ENCODE measurements around the gene POLR1B.
"Not testable (repeated sequence)": the region's sequence is repeated elsewhere in the genome, so short reads cannot be mapped to it uniquely, and the experiment has no call there.

The POLR1B gene, protein sequence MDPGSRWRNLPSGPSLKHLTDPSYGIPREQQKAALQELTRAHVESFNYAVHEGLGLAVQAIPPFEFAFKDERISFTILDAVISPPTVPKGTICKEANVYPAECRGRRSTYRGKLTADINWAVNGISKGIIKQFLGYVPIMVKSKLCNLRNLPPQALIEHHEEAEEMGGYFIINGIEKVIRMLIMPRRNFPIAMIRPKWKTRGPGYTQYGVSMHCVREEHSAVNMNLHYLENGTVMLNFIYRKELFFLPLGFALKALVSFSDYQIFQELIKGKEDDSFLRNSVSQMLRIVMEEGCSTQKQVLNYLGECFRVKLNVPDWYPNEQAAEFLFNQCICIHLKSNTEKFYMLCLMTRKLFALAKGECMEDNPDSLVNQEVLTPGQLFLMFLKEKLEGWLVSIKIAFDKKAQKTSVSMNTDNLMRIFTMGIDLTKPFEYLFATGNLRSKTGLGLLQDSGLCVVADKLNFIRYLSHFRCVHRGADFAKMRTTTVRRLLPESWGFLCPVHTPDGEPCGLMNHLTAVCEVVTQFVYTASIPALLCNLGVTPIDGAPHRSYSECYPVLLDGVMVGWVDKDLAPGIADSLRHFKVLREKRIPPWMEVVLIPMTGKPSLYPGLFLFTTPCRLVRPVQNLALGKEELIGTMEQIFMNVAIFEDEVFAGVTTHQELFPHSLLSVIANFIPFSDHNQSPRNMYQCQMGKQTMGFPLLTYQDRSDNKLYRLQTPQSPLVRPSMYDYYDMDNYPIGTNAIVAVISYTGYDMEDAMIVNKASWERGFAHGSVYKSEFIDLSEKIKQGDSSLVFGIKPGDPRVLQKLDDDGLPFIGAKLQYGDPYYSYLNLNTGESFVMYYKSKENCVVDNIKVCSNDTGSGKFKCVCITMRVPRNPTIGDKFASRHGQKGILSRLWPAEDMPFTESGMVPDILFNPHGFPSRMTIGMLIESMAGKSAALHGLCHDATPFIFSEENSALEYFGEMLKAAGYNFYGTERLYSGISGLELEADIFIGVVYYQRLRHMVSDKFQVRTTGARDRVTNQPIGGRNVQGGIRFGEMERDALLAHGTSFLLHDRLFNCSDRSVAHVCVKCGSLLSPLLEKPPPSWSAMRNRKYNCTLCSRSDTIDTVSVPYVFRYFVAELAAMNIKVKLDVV

DNA sequence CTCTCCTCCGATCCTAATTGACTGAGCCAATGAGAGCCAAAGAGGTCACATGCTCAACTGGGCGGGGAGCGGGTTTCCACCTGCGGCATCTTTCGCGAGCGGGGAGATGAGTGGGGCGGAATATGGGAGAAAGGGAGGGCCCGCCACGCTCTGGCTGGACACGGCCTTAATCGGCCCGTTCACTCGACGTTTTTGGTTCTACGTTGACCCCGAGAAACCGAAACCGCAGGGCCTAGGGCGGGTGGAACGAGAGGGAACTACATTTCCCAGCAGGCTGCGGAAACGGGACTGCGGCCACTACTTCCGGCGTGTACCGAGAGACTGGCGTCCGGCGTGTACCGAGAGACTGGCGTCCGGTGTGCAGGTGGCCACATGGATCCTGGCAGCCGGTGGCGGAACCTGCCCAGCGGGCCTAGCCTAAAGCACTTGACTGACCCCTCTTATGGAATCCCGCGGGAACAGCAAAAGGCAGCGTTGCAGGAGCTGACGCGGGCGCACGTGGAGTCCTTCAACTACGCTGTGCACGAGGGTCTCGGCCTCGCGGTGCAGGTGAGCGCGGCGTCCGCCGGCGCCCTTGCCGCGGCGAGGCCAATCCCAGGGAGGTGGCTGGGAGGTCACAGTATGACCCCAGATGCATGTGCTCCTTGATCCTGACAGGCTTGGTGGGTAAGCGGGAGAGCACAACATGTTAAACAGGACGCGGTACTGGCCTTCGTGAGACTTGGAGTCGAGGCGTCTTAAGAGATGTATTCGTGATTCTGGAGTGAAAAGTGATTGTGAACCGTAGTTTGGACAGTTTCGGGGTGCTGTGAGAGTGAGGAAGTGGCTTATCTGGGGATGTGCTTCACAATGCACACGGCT, at the start of gene POLR1B:
Gene POLR1B, plus strand, starts transcription at position 343 of the 861 bp plus-strand sequence. Its CDS starts 30 bp downstream, at position 373.
- Histone ChIP-seq H3K27ac (peak within 1 kb of the TSS; percentile 88), H3K9me3 (ENCODE audit: severe bottlenecking) (no peaks in the 10 kb centered on the region), H3K36me3 (peaks cover 17% of the 10 kb centered on the region), H3K27me3 (ENCODE audit: insufficient read depth, low read depth, severe bottlenecking) (no peaks in the 10 kb centered on the region), H3K4me3 (ENCODE audit: low read depth, low read length) (peak within 1 kb of the TSS; percentile 94)
- TF ChIP-seq, protein P1, sequence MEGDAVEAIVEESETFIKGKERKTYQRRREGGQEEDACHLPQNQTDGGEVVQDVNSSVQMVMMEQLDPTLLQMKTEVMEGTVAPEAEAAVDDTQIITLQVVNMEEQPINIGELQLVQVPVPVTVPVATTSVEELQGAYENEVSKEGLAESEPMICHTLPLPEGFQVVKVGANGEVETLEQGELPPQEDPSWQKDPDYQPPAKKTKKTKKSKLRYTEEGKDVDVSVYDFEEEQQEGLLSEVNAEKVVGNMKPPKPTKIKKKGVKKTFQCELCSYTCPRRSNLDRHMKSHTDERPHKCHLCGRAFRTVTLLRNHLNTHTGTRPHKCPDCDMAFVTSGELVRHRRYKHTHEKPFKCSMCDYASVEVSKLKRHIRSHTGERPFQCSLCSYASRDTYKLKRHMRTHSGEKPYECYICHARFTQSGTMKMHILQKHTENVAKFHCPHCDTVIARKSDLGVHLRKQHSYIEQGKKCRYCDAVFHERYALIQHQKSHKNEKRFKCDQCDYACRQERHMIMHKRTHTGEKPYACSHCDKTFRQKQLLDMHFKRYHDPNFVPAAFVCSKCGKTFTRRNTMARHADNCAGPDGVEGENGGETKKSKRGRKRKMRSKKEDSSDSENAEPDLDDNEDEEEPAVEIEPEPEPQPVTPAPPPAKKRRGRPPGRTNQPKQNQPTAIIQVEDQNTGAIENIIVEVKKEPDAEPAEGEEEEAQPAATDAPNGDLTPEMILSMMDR (IDR thresholded peaks at IDR 0.05; ENCODE audit: low read depth, low read length), result no peak
- peak; percentile 85 for DNase-seq

DNA sequence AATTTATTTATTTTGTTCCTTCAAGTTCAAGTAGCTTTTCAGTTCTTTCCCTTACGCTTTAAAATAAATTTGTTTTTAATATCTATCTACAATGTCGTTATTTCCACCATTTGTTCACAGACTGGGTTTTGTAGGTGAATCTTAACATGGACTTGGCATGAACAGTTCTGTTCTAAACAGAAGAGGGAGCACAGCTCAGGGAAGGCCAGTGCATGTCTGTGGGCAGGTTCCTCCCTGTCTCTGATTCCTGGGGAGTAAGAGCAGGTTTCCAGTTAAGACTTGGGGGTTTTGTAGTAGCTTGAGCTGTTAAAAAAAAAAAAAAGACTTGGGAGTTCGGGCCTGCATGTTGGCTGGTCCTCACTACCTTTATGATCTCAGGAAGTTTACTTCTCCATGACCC, 49.2 kb upstream of the POLR1B start:
- Histone ChIP-seq H3K27me3 (ENCODE audit: insufficient read depth, low read depth, severe bottlenecking) (no peaks in the 10 kb centered on the region), H3K27ac (no peak overlapping the region), H3K9me3 (ENCODE audit: severe bottlenecking) (no peaks in the 10 kb centered on the region), H3K4me3 (ENCODE audit: low read depth, low read length) (no peak overlapping the region), H3K36me3 (peaks cover 13% of the 10 kb centered on the region)
- TF ChIP-seq, protein P1 (IDR thresholded peaks at IDR 0.05; ENCODE audit: low read depth, low read length), result peak; percentile 9; the same call in 1 of the 2 replicates
- peak; percentile 33 for DNase-seq

DNA sequence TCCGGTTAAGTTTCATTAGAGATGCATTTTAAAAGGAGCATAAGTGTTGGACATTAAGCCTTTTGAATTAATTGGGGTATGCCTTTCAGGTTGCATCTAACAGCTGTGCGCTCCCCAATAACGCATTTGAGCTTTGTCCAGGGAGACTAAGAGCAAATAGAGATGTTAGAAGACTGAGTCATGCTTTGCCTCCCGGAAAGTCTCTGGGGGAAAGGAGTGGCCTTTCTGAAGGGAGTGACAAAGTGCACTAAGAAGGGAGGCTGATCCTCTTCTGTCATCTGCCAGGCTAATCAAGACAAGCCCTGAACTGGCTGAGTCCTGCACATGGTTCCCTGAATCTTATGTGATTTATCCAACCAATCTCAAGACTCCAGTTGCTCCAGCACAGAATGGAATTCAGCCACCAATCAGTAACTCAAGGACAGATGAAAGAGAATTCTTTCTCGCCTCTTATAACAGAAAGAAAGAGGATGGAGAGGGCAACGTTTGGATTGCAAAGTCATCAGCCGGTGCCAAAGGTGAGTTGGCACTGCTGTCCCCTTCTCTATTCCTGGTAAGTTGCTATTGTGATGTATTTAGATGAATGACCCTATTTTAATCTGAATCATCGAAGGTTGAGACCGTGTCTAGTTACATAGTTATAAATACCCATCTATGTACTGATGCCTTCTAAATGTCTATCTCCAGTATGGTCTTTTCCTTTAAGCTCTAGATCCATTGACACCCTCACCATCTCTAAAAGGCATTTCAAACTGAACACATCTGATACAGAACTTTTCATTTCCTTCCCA, 48.2 kb upstream of the POLR1B start:
- DNase-seq, result peak; percentile 70
- TF ChIP-seq, protein P1 (IDR thresholded peaks at IDR 0.05; ENCODE audit: low read depth, low read length), result no peak
- H3K36me3 ChIP-seq, result peaks cover 13% of the 10 kb centered on the region
- H3K27ac ChIP-seq, result peak overlapping the region; percentile 41
- H3K27me3 ChIP-seq (ENCODE audit: insufficient read depth, low read depth, severe bottlenecking), result no peaks in the 10 kb centered on the region
- H3K4me3 ChIP-seq (ENCODE audit: low read depth, low read length), result no peak overlapping the region
- H3K9me3 ChIP-seq (ENCODE audit: severe bottlenecking), result no peaks in the 10 kb centered on the region

DNA sequence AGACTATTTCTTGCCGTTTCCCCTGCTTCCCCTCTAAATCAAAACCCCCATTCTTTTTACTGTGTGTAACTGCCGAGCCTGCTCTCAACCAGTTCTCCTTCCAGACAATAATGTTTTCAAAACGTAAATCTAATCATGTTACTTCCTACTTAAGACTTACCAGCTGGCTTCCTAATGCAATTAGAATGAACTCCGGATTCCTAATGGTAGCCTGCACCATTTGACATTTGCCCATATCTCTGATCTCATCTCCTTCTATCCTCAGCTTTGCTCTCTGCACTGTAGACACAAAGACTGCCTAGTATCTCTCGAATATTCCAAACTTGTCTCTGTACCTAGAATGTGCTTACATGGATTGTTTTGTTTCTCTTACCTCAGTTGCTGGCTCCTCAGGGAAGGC, 47.4 kb upstream of the POLR1B start:
- DNase-seq, result no peak
- TF ChIP-seq, protein P1 (IDR thresholded peaks at IDR 0.05; ENCODE audit: low read depth, low read length), result no peak
- Histone ChIP-seq H3K27me3 (ENCODE audit: insufficient read depth, low read depth, severe bottlenecking) (no peaks in the 10 kb centered on the region), H3K27ac (peak overlapping the region; percentile 34), H3K9me3 (ENCODE audit: severe bottlenecking) (no peaks in the 10 kb centered on the region), H3K36me3 (peaks cover 10% of the 10 kb centered on the region), H3K4me3 (ENCODE audit: low read depth, low read length) (no peak overlapping the region)

DNA sequence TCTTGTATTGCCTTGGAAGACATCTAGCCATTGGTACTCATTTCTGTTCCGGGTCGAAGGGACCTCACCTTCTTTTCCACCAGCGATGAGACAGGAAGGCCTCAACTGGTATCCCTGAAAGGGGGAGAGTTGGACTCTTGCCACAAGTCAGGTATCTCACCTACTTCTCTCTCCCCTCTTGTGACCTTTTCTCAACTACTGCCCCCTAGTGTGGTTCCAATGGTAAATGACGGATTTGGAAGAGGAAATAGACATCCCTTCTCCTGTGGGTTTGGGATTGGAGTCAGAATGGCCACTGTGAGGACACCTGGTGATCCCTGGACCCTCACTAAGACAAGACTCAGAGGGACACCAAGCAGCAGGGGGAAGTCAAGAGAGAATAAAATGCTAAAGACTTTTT, 46.4 kb upstream of the POLR1B start:
- H3K4me3 ChIP-seq (ENCODE audit: low read depth, low read length); H3K27ac ChIP-seq; H3K36me3 ChIP-seq; H3K9me3 ChIP-seq (ENCODE audit: severe bottlenecking); DNase-seq; H3K27me3 ChIP-seq (ENCODE audit: insufficient read depth, low read depth, severe bottlenecking): not testable (repeated sequence)

DNA sequence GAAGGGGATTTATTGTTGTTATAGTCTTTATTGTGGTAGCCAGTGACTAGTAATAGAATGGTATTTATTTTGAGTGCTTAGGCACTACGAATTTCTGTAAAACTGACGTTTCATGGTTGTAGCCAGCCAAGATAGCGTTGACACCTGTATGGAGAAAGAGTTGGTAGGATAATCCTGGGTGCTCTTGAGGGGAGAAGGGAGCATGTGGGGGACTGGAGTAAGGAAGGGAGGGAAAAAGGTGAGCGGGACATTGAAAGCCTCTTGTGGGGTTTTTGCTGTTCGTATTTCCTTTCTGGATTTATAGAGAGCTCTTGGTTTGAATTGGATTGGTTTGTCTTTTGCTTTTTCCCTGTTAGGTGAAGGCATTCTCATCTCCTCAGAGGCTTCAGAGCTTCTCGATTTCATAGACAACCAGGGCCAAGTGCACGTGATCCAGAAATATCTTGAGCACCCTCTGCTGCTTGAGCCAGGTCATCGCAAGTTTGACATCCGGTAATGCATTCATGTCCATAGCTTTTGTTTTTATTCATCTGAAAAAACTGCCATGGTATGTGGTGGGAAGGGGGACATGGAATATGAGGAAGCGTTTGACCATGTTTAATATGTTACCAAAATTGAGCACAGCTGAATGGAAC, 41.3 kb upstream of the POLR1B start:
- H3K9me3 ChIP-seq (ENCODE audit: severe bottlenecking); H3K27me3 ChIP-seq (ENCODE audit: insufficient read depth, low read depth, severe bottlenecking); H3K4me3 ChIP-seq (ENCODE audit: low read depth, low read length); H3K27ac ChIP-seq: not testable (repeated sequence)
- H3K36me3 ChIP-seq, result peaks cover 14% of the 10 kb centered on the region
- DNase-seq, result peak; percentile 33

DNA sequence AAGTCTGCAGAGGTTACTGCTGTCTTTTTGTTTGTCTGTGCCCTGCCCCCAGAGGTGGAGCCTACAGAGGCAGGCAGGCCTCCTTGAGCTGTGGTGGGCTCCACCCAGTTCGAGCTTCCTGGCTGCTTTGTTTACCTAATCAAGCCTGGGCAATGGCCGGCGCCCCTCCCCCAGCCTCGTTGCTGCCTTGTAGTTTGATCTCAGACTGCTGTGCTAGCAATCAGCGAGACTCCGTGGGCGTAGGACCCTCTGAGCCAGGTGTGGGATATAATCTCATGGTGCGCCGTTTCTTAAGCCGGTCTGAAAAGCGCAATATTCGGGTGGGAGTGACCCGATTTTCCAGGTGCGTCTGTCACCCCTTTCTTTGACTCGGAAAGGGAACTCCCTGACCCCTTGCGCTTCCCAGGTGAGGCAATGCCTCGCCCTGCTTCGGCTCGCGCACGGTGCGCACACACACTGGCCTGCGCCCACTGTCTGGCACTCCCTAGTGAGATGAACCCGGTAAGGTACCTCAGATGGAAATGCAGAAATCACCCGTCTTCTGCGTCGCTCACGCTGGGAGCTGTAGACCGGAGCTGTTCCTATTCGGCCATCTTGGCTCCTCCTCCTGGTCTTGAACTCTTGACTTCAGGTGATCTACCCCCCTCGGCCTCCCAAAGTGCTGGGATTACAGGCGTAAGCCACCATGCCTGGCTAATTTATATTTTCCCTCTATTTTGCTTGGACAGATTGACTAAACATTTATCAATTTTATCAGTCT, 32.8 kb upstream of the POLR1B start:
- H3K27ac ChIP-seq; H3K9me3 ChIP-seq (ENCODE audit: severe bottlenecking); H3K4me3 ChIP-seq (ENCODE audit: low read depth, low read length); DNase-seq; H3K27me3 ChIP-seq (ENCODE audit: insufficient read depth, low read depth, severe bottlenecking): not testable (repeated sequence)
- peaks cover 15% of the 10 kb centered on the region for H3K36me3 ChIP-seq

Measured in WERI-Rb-1 (cell line).